Left cardiac atrium (tissue), 4 donors: Measurements from ENCODE around the gene KLHL11. TPM values are rescaled to one million over a fixed set of nuclear protein-coding genes. Genes with fewer than 3 reads are reported as not detected.

Source experiments
- ATAC-seq, 2 donors: fragments of 200-7000 bp; cut with Tn5 transposase; one replicate each; pipeline ENCODE4 v1.9.1; 2020; ENCODE audit warnings: mild to moderate bottlenecking in 2 of 2, moderate library complexity in 2 of 2
- DNase-seq: peaks from one replicate; pipeline ENCODE4 v3.0.0-alpha.2; 2020
- intact Hi-C, 2 donors: fragments of 100-400 bp; cut with DNase I; formaldehyde crosslinking; loops; one replicate each; pipeline versions ENCODE4 v1.14.1 to v1.15.1; 2022 to 2023
- long read RNA-seq: library from polyadenylated mRNA; unstranded; transcript quantifications from one replicate; pipeline ENCODE4 v2.0.0, GENCODE V29; 2021
- total RNA-seq, 2 donors: library from RNA; stranded (reverse); fragmentation: NEBNext Ultra II Directional; extraction: Animal tissue kit (Norgen Biotek cat#: 25700); gene quantifications; one replicate each; pipeline ENCODE4 v1.2.1, GENCODE V29; 2021
- donor health status: DM: no; HTN: yes; CAD: no.
- donor health status: DM: no; HTN: yes; CAD: no; lungs with severe emphysema.
- donor health status: DM: yes; HTN: yes; CAD: no.
- donor health status: Dilated cardiomyopathy.

The KLHL11 gene, protein sequence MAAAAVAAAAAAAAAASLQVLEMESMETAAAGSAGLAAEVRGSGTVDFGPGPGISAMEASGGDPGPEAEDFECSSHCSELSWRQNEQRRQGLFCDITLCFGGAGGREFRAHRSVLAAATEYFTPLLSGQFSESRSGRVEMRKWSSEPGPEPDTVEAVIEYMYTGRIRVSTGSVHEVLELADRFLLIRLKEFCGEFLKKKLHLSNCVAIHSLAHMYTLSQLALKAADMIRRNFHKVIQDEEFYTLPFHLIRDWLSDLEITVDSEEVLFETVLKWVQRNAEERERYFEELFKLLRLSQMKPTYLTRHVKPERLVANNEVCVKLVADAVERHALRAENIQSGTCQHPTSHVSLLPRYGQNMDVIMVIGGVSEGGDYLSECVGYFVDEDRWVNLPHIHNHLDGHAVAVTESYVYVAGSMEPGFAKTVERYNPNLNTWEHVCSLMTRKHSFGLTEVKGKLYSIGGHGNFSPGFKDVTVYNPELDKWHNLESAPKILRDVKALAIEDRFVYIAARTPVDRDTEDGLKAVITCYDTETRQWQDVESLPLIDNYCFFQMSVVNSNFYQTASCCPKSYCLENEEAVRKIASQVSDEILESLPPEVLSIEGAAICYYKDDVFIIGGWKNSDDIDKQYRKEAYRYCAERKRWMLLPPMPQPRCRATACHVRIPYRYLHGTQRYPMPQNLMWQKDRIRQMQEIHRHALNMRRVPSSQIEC
- total RNA-seq = 1 to 10 TPM; 4.7 to 6.1 TPM
- long read RNA-seq = 0 reads

DNA sequence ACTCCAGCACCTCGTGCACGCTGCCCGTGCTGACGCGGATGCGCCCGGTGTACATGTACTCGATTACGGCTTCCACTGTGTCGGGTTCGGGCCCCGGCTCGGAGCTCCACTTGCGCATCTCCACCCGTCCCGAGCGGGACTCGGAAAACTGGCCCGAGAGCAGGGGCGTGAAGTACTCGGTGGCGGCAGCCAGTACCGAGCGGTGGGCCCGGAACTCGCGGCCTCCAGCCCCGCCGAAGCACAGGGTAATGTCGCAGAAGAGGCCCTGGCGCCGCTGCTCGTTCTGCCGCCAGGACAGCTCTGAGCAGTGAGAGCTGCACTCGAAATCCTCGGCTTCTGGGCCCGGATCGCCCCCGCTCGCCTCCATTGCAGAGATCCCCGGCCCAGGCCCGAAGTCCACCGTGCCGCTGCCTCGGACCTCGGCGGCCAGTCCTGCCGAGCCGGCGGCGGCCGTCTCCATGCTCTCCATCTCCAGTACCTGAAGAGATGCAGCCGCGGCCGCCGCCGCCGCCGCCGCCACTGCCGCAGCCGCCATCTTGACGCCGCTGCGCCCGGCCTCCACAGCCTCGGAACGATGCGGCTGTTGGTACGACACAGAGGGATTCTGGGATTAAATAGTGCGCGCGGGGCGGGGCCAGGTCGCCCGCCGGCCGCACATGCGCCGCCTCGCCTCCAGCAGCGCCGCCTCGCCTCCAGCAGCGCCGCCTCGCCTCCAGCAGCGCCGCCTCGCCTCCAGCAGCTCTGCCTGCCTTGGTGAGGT is at the start of gene KLHL11:
KLHL11 (minus strand) TSS at position 588 of the 760 bp plus-strand sequence; CDS start at position 535, 53 bp downstream.
- intact Hi-C loops = no loop called here
- DNase-seq = peak; percentile 91
- ATAC-seq = peak; percentile 95 to 98

- DNase-seq = no peak
- no peak for ATAC-seq
- intact Hi-C loops = no loop called here
These were observed 49.8 kb upstream of the KLHL11 start for GRCh38 chr17:41915020-41915419.

DNA sequence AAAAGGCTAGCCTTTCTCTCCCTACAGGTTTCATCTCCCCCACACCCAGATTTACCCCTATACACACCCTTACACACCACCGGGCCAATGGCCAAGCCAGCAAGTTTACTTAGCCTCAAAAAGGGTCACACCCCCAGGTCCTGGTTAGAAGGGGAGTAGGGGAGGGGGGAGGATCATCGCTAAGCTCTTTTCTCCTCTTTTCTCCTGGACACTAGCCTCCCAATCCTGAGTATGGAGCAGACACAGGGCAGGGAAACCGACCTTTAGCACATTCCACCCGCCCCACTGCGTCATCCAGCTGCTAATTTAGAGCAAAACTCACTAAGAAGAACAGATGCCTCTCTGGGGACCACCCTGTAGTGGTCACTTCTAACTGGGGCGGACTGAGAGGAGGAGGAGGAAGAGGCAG is 49.1 kb upstream of the KLHL11 start:
- no peak for DNase-seq
- no peak for ATAC-seq
- intact Hi-C loops = no loop called here

GRCh38 chr17:41913798-41914197 is 48.6 kb upstream of the KLHL11 start:
- DNase-seq (no peak), ATAC-seq (no peak)
- intact Hi-C loops = no loop called here

DNA sequence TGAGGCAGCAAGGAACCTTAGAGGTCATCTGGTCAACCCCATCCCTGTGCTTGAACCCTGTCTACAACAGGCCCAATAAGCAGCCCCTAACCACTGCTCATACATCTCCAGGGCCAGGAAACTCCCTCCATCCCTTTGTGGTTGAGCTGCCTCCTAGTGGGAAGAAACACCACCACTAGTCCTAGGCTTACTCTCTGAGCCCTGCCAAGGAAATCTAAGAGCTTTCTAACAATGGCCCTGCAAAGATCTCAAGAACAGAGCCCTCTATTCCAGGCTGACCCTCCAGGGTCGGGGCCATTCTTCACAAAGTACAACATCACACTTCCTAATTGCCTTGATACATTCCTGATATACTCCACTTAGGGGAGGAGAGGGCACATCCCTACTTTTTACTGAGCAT is 47.7 kb upstream of the KLHL11 start:
- no peak for ATAC-seq
- intact Hi-C loops = no loop called here

GRCh38 chr17:41910701-41911391 is 45.6 kb upstream of the KLHL11 start:
- intact Hi-C loops = no loop called here
- ATAC-seq = no peak
- no peak for DNase-seq

More for the DNA sequence above, 47.7 kb upstream of the KLHL11 start:
- no peak for DNase-seq

GRCh38 chr17:41909088-41909487 is 43.9 kb upstream of the KLHL11 start:
- DNase-seq (no peak), ATAC-seq (no peak)
- intact Hi-C loops = no loop called here

GRCh38 chr17:41907633-41908539 is 42.7 kb upstream of the KLHL11 start:
- ATAC-seq = no peak
- DNase-seq = no peak
- intact Hi-C loops = no loop called here

DNA sequence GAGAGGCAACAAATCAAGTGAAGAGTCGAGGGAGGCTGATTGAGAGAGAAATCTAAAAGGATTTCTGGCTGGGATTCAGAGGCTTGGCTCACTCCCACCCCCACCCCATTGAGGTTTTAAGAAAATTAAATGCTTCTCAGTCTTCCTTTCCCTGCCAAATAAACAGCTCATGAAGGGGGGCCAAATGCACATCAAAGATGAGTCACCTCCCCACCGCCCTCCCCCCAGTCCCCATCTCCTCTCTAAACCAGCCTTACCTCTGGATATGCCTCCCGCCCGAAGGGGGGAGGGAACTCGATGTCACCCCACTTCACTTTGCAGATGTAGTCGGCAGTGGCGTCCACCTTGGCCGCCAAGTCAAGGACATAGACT is 41.9 kb upstream of the KLHL11 start:
- ATAC-seq (no peak), DNase-seq (no peak)
- intact Hi-C loops = no loop called here

GRCh38 chr17:41906465-41907184 is 41.4 kb upstream of the KLHL11 start:
- DNase-seq = no peak
- intact Hi-C loops = no loop called here
- peak; percentile 13 to 25 for ATAC-seq

DNA sequence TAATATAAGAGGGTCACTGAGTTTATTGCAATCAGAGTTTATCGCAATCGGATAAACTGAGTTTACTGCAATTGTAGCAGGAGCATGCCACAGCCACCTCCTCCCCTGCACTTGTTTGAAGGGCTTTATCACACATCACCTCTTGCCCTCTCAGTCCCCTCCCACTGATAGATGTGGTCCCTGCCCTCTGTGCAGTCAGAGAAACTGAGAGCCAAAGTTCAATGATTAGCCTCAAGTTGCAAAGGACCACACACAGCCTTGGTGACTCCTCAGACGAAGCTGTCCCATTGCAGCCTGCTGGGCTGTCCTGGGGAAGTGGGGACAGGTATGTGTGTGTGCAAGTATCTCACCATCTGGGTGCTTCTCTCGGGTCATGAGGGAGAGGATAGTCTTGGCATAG is 39.9 kb upstream of the KLHL11 start:
- intact Hi-C loops = no loop called here
- DNase-seq (no peak), ATAC-seq (no peak)

DNA sequence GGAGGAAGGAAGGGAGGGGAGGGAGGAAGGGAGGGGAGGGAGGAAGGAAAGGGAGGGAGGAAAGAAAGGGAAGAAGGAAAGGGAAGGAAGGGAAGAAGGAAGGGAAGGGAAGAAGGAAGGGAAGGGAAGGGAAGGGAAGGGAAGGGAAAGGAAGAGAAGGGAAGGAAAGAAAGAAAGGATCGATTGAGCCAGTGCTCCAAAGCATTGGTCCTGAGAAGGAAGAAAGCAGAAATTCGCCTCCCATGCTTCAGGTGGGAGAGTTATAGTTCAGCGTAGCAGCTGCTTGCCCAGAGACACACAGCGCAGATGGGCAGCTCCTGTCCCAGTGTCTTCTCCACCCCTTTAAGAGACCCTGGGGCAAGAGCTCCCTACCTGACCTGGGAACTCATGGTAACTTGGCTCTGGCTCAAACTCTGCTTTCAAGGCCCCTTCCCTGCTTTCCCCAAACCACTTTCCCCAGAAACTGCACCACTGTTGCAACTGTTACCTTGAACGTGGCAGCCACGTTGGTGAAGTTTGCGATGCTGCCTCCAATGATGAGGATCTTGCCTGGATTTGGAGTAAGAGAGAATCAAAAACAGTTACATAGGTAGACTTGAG is 39.1 kb upstream of the KLHL11 start:
- no peak for DNase-seq
- no peak for ATAC-seq
- intact Hi-C loops = no loop called here

DNA sequence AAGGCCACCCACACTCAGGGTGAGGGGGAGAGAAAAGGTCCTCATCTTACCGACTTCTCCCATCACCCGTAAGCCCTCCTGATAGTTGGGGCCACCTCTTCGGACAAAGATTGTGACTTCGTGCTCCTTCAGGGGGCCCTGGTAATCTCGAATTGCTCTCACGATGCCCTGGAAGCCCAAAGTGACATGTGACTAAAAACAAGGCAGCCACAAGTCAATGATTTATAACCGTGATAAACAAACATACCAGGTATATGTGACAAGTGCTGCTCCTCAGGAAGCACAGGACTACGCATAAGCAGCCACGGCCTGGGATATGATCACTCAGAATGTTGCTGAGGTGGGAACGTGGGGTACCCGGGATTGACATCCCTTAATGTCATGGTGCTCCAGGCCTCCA is 36.4 kb upstream of the KLHL11 start:
- intact Hi-C loops = no loop called here
- ATAC-seq = no peak
- no peak for DNase-seq

GRCh38 chr17:41896726-41897125 is 31.5 kb upstream of the KLHL11 start:
- intact Hi-C loops = no loop called here
- DNase-seq (no peak), ATAC-seq (no peak)

- ATAC-seq (peak; percentile 40 to 75), DNase-seq (peak; percentile 45)
- intact Hi-C loops = no loop called here
These were observed 30.4 kb upstream of the KLHL11 start for GRCh38 chr17:41895617-41896016.

DNA sequence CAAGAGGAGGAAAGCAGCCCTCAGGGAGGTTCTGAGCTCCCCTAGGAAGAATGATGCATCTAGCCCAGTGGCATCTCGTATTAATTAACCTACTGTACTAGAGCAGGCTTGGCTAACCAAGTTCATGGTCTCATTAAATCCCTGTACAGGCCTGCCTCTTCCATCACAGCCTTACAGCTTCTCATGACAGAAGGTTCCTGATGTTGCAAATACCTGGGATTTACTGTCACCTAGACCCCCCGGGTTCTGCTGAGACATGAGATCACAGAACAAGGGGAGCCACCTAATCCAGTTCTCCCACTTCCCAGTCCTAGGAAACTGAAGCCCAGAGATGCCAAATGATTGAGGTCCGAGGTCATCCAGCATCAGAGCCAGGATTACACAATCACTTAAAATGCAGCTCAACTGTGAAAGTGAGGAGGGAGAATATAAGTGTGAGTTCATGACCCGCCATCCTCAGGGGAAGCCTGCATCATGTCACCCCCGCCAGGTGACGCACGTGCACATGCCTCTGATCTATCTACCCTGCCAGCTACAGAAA is 29.6 kb upstream of the KLHL11 start:
- DNase-seq (no peak), ATAC-seq (peak; percentile 38 to 48)
- intact Hi-C loops = no loop called here

GRCh38 chr17:41893384-41893783 is 28.2 kb upstream of the KLHL11 start:
- DNase-seq (no peak), ATAC-seq (no peak)
- intact Hi-C loops = no loop called here
